RWPE2 (cell line): ENCODE measurements around the gene NINJ2.

Experiments used
- ATAC-seq: fragments of 200-7000 bp; cut with Tn5 transposase; 3 replicates; pipeline ENCODE4 v1.9.1; 2021; ENCODE audit warnings: low read depth
- DNase-seq: peaks from one replicate; pipeline ENCODE4 v3.0.0-alpha.2; 2020; ENCODE audit warnings: low spot score
- H3K27ac ChIP-seq: fragments of 450-650 bp; 2 replicates; pipeline ENCODE4 v1.5.1; 2017; ENCODE audit warnings: mild to moderate bottlenecking; ENCODE audit not compliant: poor library complexity, severe bottlenecking
- H3K27me3 ChIP-seq: fragments of 250-450 bp; sonication (Bioruptor Pico); 2 replicates; pipeline ENCODE4 v1.5.1; 2021; ENCODE audit warnings: mild to moderate bottlenecking, moderate library complexity; ENCODE audit not compliant: insufficient read depth, poor library complexity, severe bottlenecking
- H3K36me3 ChIP-seq: fragments of 250-450 bp; sonication (Bioruptor Pico); 2 replicates; pipeline ENCODE4 v1.5.1; 2020; ENCODE audit warnings: low read depth, mild to moderate bottlenecking, moderate library complexity
- H3K4me1 ChIP-seq: fragments of 250-450 bp; sonication (Bioruptor Pico); 2 replicates; pipeline ENCODE4 v1.5.1; 2021; ENCODE audit warnings: mild to moderate bottlenecking, moderate library complexity; ENCODE audit not compliant: insufficient read depth, poor library complexity, severe bottlenecking
- H3K4me3 ChIP-seq: fragments of 250-450 bp; sonication (Bioruptor Pico); 2 replicates; pipeline ENCODE4 v1.5.1; 2021; ENCODE audit warnings: mild to moderate bottlenecking, moderate library complexity; ENCODE audit not compliant: severe bottlenecking
- H3K9me3 ChIP-seq: fragments of 250-450 bp; sonication (Bioruptor Pico); 2 replicates; pipeline ENCODE4 v1.5.1; 2021; ENCODE audit warnings: mild to moderate bottlenecking, moderate library complexity; ENCODE audit not compliant: severe bottlenecking
- TF ChIP-seq, protein P1 (sequence below): fragments of 450-650 bp; IDR thresholded peaks from one replicate; pipeline ENCODE4 v1.5.1; 2017; ENCODE audit warnings: mild to moderate bottlenecking, moderate library complexity; ENCODE audit not compliant: poor library complexity, severe bottlenecking

NINJ2 gene

DNA sequence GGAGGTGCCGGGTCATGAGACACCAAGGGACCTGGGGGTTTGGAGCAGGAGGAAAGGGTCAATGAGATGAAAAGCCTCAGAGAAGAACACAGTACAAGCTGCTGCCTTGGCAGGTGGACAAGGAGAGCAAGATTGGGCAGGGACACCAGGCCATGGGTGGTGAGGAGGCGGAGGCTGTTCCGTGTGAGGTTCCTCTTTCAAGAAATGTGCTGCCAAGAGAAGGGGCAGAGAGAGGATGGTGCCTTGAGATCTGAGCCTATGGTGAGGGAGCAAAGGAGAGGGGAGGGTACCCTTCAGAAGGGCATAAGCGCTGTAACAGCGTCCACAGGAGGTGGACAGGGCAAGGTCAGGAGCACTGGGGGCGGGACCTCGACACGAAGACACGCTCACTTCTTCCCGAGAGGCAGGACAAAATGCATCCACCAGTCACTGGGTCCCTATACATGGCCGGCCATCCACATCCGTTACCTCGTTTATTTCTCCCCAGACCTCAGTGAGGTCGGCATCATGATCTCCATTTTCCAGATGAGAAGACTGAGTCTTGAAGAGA lies 103.3 kb downstream of the NINJ2 start:
- TF ChIP-seq, protein P1, sequence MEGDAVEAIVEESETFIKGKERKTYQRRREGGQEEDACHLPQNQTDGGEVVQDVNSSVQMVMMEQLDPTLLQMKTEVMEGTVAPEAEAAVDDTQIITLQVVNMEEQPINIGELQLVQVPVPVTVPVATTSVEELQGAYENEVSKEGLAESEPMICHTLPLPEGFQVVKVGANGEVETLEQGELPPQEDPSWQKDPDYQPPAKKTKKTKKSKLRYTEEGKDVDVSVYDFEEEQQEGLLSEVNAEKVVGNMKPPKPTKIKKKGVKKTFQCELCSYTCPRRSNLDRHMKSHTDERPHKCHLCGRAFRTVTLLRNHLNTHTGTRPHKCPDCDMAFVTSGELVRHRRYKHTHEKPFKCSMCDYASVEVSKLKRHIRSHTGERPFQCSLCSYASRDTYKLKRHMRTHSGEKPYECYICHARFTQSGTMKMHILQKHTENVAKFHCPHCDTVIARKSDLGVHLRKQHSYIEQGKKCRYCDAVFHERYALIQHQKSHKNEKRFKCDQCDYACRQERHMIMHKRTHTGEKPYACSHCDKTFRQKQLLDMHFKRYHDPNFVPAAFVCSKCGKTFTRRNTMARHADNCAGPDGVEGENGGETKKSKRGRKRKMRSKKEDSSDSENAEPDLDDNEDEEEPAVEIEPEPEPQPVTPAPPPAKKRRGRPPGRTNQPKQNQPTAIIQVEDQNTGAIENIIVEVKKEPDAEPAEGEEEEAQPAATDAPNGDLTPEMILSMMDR = no peak
- no peaks in the 10 kb centered on the region for H3K9me3 ChIP-seq
- no peak overlapping the region for H3K4me3 ChIP-seq
- DNase-seq (peak; percentile 43), ATAC-seq (no peak)
- H3K27me3 ChIP-seq = no peaks in the 10 kb centered on the region
- no peak overlapping the region for H3K27ac ChIP-seq
- no peaks in the 10 kb centered on the region for H3K4me1 ChIP-seq
- H3K36me3 ChIP-seq = no peaks in the 10 kb centered on the region

DNA sequence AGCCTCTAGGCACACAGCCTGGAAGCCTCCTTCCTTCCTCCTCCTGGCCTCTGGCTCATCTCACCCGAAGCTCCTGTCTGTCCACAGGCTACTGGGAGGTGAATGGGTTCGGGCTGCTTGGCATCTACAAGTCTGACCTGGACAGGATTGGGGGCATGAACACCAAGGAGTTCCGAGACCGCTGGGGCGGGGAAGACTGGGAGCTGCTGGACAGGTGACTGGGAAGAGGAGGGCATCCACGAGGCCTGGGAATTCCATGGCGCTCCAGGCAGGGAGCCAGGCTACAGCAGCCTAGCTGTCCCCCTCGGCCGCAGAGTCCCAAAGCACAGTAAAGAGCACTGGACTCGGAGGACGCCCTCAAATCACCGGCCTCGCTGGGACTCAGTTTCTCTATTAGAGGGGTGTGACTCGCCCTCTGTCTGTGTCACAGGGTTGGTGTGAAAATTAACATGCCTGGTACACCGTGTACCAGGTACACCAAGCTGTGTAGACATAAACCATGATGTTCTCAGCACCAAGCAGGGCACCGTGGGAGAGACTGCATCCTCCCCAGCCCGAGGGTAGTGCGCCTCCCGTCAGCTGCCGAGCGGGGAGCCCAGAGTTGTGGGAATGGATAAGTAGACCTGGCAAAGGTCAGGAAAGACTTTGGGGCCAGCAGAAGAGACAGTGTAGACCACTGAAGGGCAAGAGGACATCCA lies 103.9 kb downstream of the NINJ2 start:
- H3K4me3 ChIP-seq = no peak overlapping the region
- H3K9me3 ChIP-seq = no peaks in the 10 kb centered on the region
- H3K4me1 ChIP-seq = no peaks in the 10 kb centered on the region
- no peak overlapping the region for H3K27ac ChIP-seq
- TF ChIP-seq, protein P1 = no peak
- no peaks in the 10 kb centered on the region for H3K36me3 ChIP-seq
- no peak for ATAC-seq
- peak; percentile 57 for DNase-seq
- no peaks in the 10 kb centered on the region for H3K27me3 ChIP-seq

DNA sequence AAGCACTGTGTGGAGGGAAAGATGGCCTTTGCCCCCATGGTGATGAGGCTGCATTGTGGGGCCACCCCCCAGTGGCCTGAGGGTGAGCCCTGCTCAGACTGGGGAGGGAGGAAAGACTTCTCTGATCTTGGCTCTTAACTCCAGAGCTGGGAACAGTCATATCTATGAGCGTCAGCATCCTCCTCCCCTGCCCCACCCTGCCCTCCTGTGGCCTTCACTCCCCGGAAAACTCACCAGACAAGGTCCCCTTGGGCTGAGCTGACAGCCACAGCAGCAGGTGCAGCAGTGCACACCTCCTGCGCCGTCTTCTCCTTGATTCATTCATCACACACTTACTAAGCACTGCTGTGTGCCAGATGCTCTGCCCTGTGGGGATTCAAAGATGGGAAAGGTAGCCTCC lies 104.7 kb downstream of the NINJ2 start:
- Histone ChIP-seq H3K27ac (no peak overlapping the region), H3K27me3 (no peaks in the 10 kb centered on the region), H3K9me3 (no peaks in the 10 kb centered on the region), H3K4me3 (no peak overlapping the region), H3K36me3 (no peaks in the 10 kb centered on the region), H3K4me1 (no peaks in the 10 kb centered on the region)
- TF ChIP-seq, protein P1 = no peak
- DNase-seq (no peak), ATAC-seq (no peak)

DNA sequence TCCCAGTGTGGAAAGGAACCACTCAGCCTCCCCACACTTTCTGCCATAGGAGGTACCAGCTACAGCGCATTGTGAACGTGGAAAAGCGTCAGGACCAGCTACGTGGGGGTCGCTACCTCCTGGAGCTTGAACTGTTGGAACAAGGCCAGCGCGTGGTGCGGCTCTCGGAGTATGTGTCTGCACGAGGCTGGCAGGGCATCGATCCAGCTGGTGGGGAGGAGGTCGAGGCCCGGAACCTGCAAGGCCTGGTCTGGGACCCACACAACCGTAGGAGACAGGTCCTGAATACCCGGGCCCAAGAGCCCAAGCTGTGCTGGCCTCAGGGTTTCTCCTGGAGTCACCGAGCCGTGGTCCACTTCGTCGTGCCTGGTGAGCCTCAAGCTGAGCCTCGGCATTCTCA lies 106.7 kb downstream of the NINJ2 start:
- no peak for ATAC-seq
- H3K4me3 ChIP-seq = no peak overlapping the region
- H3K36me3 ChIP-seq = no peaks in the 10 kb centered on the region
- no peaks in the 10 kb centered on the region for H3K9me3 ChIP-seq
- H3K27ac ChIP-seq = no peak overlapping the region
- TF ChIP-seq, protein P1 = no peak
- no peaks in the 10 kb centered on the region for H3K27me3 ChIP-seq
- DNase-seq = peak; percentile 49
- H3K4me1 ChIP-seq = no peaks in the 10 kb centered on the region

DNA sequence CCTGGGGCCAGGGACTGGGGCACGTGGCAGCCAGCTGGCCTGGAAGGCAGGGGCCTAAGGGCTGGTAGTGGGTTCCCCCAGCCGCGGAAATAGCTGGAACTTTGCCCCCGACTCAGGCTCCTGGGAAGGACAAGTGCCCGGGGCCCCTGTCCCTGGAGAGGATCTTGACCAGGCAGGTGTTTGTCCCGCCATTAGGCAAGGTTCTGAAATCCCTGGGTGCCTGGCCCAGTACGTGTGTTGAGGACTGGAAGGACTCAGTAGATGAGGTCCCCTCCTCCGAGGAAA lies 109.3 kb downstream of the NINJ2 start:
- Histone ChIP-seq H3K9me3 (no peaks in the 10 kb centered on the region), H3K4me1 (no peaks in the 10 kb centered on the region), H3K4me3 (no peak overlapping the region), H3K27me3 (no peaks in the 10 kb centered on the region), H3K36me3 (no peaks in the 10 kb centered on the region), H3K27ac (no peak overlapping the region)
- TF ChIP-seq, protein P1 = no peak
- no peak for ATAC-seq
- no peak for DNase-seq
